ENCODE data around the gene TCAIM. TPM values are rescaled to one million over a fixed set of nuclear protein-coding genes. Genes with fewer than 3 reads are reported as not detected.

The TCAIM gene
- total RNA-seq, 4 donors from 2014 or later: 26.2 to 33.3 (median 27.7) TPM

DNA sequence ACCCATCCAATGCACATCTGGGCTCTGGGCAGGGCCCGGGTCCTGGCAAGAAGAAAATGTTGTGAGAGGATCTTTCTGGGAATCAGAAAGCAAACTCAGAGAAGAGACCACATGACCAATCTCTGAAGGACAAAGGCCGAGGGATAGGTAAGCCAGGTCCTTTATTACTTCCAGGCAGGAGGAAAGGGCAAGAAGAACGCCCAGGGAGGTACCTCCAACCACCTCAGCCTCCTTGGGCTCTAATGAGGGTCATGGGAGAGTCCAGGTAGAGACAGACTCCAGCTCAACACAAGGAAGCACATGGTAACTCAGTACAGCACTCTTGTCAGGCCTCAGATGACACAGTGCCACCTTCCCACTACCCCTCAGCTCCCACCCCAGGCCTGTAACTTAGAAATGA, 112.9 kb downstream of the TCAIM start:
- H3K36me3 ChIP-seq: peaks cover 73 to 79% of the 10 kb centered on the region in 2 donors
- no peaks in the 10 kb centered on the region for H3K27me3 ChIP-seq
- no peak overlapping the region for H3K27ac ChIP-seq
- H3K4me1 ChIP-seq: no peaks in the 10 kb centered on the region
- intact Hi-C loops (cut with DNase I): no loop called here
- no peak overlapping the region for H3K4me3 ChIP-seq (replicated peaks in 1 of 3)
- TF ChIP-seq, protein P1, sequence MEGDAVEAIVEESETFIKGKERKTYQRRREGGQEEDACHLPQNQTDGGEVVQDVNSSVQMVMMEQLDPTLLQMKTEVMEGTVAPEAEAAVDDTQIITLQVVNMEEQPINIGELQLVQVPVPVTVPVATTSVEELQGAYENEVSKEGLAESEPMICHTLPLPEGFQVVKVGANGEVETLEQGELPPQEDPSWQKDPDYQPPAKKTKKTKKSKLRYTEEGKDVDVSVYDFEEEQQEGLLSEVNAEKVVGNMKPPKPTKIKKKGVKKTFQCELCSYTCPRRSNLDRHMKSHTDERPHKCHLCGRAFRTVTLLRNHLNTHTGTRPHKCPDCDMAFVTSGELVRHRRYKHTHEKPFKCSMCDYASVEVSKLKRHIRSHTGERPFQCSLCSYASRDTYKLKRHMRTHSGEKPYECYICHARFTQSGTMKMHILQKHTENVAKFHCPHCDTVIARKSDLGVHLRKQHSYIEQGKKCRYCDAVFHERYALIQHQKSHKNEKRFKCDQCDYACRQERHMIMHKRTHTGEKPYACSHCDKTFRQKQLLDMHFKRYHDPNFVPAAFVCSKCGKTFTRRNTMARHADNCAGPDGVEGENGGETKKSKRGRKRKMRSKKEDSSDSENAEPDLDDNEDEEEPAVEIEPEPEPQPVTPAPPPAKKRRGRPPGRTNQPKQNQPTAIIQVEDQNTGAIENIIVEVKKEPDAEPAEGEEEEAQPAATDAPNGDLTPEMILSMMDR (IDR thresholded peaks at IDR 0.05): no peak
- no peak for TF ChIP-seq POLR2A (IDR thresholded peaks at IDR 0.05)
- WGBS, 2 donors: 90 to 98% methylated on average over 3 of the region's 3 CpGs
- no peak for DNase-seq
- H3K9me3 ChIP-seq: no peaks in the 10 kb centered on the region

DNA sequence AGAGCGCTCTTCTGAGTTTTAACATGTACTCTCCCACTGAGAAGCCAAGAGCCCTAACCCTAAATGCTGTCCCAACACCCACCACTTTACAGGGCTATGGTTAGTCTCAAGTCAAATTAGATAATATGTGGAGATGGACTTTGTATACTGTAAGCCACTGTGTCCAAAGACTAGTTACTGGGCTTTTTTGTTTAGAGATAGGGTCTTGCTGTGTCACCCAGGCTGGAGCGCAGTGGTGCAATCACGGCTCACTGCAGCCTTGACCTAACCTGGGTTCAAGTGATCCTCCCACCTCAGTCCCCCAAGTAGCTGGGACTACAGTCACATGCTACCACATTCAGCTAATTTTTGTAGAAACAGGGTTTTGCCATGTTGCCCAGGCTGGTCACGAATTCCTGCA, 115.7 kb downstream of the TCAIM start:
- Histone ChIP-seq H3K4me1 (no peaks in the 10 kb centered on the region), H3K4me3 (replicated peaks in 1 of 3) (no peak overlapping the region), H3K9me3 (no peaks in the 10 kb centered on the region), H3K27ac (no peak overlapping the region), H3K27me3 (no peaks in the 10 kb centered on the region), H3K36me3 (peaks cover 60 to 66% of the 10 kb centered on the region in 2 donors)
- DNase-seq: no peak
- TF ChIP-seq, protein P1 (IDR thresholded peaks at IDR 0.05): no peak
- no peak for TF ChIP-seq POLR2A (IDR thresholded peaks at IDR 0.05)
- intact Hi-C loops (cut with DNase I): no loop called here
- 91 to 97% methylated on average over 4 of the region's 4 CpGs for WGBS, 2 donors

DNA sequence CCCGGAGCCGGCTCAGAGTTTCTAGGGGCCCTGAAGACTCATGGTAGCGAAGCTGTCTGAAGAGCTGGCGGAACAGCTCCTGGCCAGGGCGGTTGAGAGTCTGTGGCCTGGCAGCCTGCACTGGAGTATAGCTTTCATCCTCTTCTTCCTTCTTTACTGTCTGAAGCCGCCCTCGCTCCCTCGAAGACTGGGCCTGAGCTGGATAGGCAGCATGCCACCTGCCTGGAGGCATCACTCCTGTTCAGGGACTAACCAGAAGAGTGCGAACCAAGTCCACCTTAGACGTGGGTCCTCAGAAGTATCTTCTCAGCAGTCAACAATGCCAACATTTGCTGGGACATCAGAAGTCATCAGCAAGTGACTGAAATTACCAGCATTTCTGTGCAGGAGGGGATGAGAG, 116.8 kb downstream of the TCAIM start:
- Histone ChIP-seq H3K27ac (no peak overlapping the region), H3K4me3 (replicated peaks in 1 of 3) (no peak overlapping the region), H3K4me1 (no peaks in the 10 kb centered on the region), H3K36me3 (peaks cover 53 to 55% of the 10 kb centered on the region in 2 donors), H3K9me3 (no peaks in the 10 kb centered on the region), H3K27me3 (no peaks in the 10 kb centered on the region)
- intact Hi-C loops (cut with DNase I): no loop called here
- no peak for TF ChIP-seq POLR2A (IDR thresholded peaks at IDR 0.05)
- TF ChIP-seq, protein P1 (IDR thresholded peaks at IDR 0.05): no peak
- no peak for DNase-seq
- WGBS, 2 donors: 97 to 100% methylated on average over 6 to 10 of the region's 10 CpGs

Other genes with a start within 250 kb of the TCAIM start
- under 1 TPM in 1 of 4 donors, not detected in 3; under 0.01 TPM for gene TOPAZ1, start 96.9 kb upstream of the TCAIM start, total RNA-seq
- 1 to 10 TPM; 9.0 to 9.9 (median 9.2) TPM for gene ZNF445, start 138.9 kb downstream of the TCAIM start, total RNA-seq
- gene ZKSCAN7, start 216.4 kb downstream of the TCAIM start, total RNA-seq: 10 to 100 TPM in 2 of 4 donors, 1 to 10 TPM in 2; 6.1 to 12.0 (median 10.0) TPM
- 1 to 10 TPM; 2.8 to 9.2 (median 5.4) TPM for gene ZNF660, start 246.2 kb downstream of the TCAIM start, total RNA-seq

Measured in thyroid gland (tissue), 4 donors.